GM18508 (cell line): Measurements from ENCODE around the gene SLC20A1.
"Not testable (repeated sequence)": the region's sequence is repeated elsewhere in the genome, so short reads cannot be mapped to it uniquely, and the experiment has no call there.

Source experiments
- ATAC-seq: cut with Tn5 transposase; IDR thresholded peaks from one replicate; pipeline ENCODE4 v1.9.1; 2021; ENCODE audit warnings: moderate number of reproducible peaks; ENCODE audit not compliant: insufficient read depth, unreplicated experiment

SLC20A1 gene

GRCh38 chr2:112705575-112705974 is 59.8 kb downstream of the SLC20A1 start:
- ATAC-seq: no peak

GRCh38 chr2:112706170-112706664 is 60.5 kb downstream of the SLC20A1 start:
- ATAC-seq: no peak

- ATAC-seq: not testable (repeated sequence)
These were observed 61.2 kb downstream of the SLC20A1 start for GRCh38 chr2:112706947-112707346.

GRCh38 chr2:112708968-112709367 is 63.2 kb downstream of the SLC20A1 start:
- no peak for ATAC-seq

- ATAC-seq: no peak
These were observed 64.0 kb downstream of the SLC20A1 start for GRCh38 chr2:112709703-112710102.

GRCh38 chr2:112710956-112711750 is 65.4 kb downstream of the SLC20A1 start:
- ATAC-seq: no peak

- ATAC-seq: no peak
These were observed 66.7 kb downstream of the SLC20A1 start for GRCh38 chr2:112712465-112712864.

- no peak for ATAC-seq
These were observed 67.3 kb downstream of the SLC20A1 start for GRCh38 chr2:112712903-112713584.
